NCI-H146 treated with DMSO at 0.1 percent for 48 hours (cell line): ENCODE measurements around the gene MRTFA.
"Not testable (repeated sequence)": the region's sequence is repeated elsewhere in the genome, so short reads cannot be mapped to it uniquely, and the experiment has no call there.

Experiments used
- DNase-seq: peaks from one replicate; lab custom pipeline; 2025; ENCODE audit not compliant: unreplicated experiment; lab: John Stamatoyannopoulos, UW

Gene MRTFA

GRCh38 chr22:40636380-40637182 is at the start of gene MRTFA:
Gene MRTFA (minus strand): TSS chr22:40636719.
- peak; percentile 94 for DNase-seq

GRCh38 chr22:40685406-40685805 is 48.9 kb upstream of the MRTFA start:
- DNase-seq, result no peak

GRCh38 chr22:40684728-40685127 is 48.2 kb upstream of the MRTFA start:
- no peak for DNase-seq

GRCh38 chr22:40681451-40681850 is 44.9 kb upstream of the MRTFA start:
- no peak for DNase-seq

GRCh38 chr22:40680819-40681183 is 44.3 kb upstream of the MRTFA start:
- no peak for DNase-seq

GRCh38 chr22:40679964-40680818 is 43.7 kb upstream of the MRTFA start:
- DNase-seq, result no peak

- DNase-seq, result no peak
Measured at GRCh38 chr22:40679249-40679963, 42.9 kb upstream of the MRTFA start, which contains the start of gene MCHR1. Gene MCHR1 (plus strand): TSS chr22:40679484. CDS start chr22:40679653, 169 bp downstream.

- DNase-seq, result no peak
Measured at GRCh38 chr22:40678493-40679248, 42.2 kb upstream of the MRTFA start.

GRCh38 chr22:40676644-40677043 is 40.1 kb upstream of the MRTFA start:
- no peak for DNase-seq

GRCh38 chr22:40676166-40676565 is 39.6 kb upstream of the MRTFA start:
- not testable (repeated sequence) for DNase-seq

- no peak for DNase-seq
Measured at GRCh38 chr22:40674274-40674673, 37.8 kb upstream of the MRTFA start.

GRCh38 chr22:40673017-40673416 is 36.5 kb upstream of the MRTFA start:
- no peak for DNase-seq

- no peak for DNase-seq
Measured at GRCh38 chr22:40671796-40672360, 35.4 kb upstream of the MRTFA start.

- no peak for DNase-seq
Measured at GRCh38 chr22:40671369-40671768, 34.9 kb upstream of the MRTFA start.

- no peak for DNase-seq
Measured at GRCh38 chr22:40670058-40670457, 33.5 kb upstream of the MRTFA start.

GRCh38 chr22:40668611-40669411 is 32.3 kb upstream of the MRTFA start:
- no peak for DNase-seq

- DNase-seq, result no peak
Measured at GRCh38 chr22:40666151-40666848, 29.8 kb upstream of the MRTFA start.

GRCh38 chr22:40665312-40665711 is 28.8 kb upstream of the MRTFA start:
- no peak for DNase-seq

- DNase-seq, result no peak
Measured at GRCh38 chr22:40661671-40662070, 25.2 kb upstream of the MRTFA start.
